CD4-positive, alpha-beta T cell treated with Interleukin-15 for 1 hour (primary cell): ENCODE data around the gene NOXRED1.
"Not testable (repeated sequence)": the region's sequence is repeated elsewhere in the genome, so short reads cannot be mapped to it uniquely, and the experiment has no call there.

Source experiments
- DNase-seq: peaks from one replicate; pipeline ENCODE4 v3.0.0-alpha.2; 2020

The NOXRED1 gene, protein sequence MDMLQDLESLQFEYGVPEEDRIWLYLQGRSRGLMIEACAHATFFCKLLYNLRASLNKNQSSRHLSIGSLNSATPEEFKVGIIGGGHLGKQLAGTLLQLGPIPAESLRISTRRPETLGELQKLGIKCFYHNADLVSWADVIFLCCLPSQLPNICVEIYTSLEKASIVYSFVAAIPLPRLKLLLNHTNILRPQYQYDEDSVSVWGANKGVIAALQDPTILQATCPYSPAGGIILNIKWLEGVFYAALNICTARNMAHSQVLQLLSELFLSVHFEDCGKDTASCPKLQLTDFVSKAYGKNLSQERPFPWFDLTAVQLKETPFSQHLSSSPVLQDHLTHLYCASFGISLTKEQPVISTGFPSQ

DNA sequence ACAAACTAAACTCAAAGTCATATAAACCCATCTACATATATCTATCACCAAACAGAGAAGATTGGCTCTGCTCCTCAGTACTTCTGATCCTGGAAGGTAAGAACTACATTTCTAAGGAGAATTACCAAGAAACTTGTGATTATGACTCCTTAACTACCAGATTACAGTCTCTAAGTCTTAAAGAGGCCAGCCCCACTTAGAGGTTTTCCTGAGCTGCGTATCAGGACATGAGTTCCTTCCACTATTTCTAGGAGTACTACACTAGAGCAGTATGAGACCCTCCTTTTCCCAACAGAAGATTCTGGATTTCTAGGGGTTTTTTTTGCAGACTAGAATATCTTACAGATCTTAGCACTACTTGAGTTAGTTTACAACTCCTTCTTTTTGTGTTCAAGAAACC lies at the start of gene NOXRED1:
Gene NOXRED1, minus strand, starts transcription at position 101 of the 400 bp plus-strand sequence. CDS start 634 bp downstream, outside the sequence.
- no peak for DNase-seq

DNA sequence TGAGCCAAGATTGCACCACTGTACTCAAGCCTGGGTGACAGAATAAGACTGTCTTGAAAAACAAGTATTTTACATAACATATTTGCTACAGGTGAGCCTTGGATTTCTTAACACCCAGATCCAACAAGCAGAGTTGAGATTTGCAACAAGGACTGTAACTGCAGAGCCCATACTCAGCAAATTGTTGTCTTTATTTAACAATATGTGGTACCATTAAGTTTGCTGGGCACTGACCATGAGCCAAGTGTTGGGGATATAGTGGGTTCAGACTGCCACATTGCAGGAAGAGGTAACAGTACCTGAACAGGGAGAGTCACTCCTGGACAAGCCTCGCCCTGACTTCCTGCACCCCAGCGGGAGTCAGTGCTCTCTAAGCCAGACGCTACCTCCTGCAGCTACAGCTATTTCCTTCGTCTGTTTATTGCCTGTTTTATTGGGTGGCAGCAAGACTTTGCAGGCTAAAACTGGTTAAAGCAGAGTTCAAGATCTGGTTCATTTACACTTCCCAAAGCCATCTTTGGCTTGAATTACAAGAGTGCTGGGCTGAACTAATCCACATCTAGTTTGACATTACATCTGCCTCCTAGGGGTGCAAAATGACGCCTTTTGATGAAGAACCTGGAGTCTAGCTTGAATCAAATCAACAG lies 47.0 kb upstream of the NOXRED1 start:
- no peak for DNase-seq

DNA sequence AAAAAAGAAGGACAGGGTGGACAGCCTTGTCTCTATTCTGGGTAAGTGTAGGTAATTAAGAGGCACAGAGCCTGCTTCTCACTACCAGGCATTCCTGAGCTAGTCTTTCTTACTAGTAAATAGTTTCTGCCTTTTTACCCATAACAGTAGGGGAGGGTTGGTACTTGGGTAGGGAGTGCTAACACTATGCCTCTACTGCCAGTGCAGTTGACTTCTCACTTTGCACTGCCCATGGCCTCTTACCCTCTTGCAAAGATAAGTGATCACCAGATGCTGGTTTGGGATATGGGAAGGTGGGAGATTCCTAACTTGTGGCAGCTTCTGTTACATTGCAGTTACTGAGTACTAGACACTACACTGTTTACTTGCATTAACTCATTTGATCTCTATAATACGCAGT lies 46.2 kb upstream of the NOXRED1 start:
- no peak for DNase-seq

DNA sequence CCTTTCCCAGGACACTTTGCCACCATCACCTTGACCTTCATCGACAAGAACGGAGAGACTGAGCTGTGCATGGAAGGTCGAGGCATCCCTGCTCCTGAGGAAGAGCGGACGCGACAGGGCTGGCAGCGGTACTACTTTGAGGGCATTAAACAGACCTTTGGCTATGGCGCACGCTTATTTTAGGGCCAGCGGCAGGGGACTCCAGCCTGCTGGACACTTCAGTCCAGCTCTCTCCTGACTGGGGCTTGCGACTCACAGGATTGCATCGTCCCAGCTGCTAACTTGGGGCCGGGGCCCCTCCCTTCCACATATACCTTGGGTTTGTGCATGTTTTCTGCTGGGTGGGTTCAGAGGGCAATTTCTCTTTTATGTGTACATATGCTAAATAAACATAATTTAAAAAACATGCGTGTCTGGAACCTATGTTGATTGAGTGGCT lies 45.8 kb upstream of the NOXRED1 start:
- DNase-seq, result no peak

DNA sequence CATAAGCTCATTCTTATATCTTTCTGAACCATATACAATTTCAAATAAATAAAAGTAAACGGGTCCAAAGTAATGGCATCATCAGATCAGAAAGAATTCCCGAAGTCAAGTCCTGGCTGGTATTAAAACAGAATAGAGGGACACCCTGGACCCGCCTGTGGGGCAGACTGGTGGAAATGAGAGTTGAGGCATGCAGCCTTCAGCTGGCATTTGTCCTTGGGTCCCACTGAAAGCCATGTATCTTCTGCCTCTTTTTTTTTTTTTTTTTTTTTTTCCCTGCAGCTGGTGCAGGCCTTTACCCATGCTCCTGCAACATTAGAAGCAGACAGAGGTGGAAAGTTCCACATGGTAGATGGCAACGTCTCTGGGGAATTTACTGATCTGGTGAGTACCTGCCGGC lies 44.5 kb upstream of the NOXRED1 start:
- DNase-seq, result no peak

DNA sequence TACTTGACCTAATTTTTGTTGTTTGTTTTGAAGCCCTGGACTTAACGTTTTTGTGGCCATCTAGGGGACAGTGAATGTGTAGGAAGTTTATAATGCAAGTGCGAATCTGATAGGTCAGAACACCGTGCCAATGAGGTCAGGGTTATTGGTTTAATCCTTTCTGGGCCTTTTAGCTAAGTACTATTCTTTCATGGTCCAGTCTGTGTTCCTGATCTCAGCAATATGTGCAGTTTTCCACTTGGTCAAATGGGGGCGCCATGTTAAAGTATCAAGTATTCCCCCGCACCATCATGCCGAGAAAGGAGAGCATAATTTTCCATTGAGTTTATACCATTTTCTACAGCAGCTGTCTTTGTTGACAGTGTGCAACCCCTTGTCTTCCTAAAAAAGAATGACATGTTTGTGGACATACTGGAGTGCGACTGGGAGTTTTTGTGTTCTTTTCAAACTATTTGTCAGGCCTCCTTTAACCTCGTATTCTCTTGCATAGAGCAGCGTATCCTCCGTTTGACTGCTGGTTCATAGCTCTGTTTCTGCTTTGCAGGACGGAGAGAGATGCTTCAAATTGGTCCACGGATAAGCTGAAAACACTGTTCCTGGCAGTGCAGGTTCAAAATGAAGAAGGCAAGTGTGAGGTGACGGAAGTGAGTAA lies 35.9 kb upstream of the NOXRED1 start:
- peak; percentile 35 for DNase-seq

DNA sequence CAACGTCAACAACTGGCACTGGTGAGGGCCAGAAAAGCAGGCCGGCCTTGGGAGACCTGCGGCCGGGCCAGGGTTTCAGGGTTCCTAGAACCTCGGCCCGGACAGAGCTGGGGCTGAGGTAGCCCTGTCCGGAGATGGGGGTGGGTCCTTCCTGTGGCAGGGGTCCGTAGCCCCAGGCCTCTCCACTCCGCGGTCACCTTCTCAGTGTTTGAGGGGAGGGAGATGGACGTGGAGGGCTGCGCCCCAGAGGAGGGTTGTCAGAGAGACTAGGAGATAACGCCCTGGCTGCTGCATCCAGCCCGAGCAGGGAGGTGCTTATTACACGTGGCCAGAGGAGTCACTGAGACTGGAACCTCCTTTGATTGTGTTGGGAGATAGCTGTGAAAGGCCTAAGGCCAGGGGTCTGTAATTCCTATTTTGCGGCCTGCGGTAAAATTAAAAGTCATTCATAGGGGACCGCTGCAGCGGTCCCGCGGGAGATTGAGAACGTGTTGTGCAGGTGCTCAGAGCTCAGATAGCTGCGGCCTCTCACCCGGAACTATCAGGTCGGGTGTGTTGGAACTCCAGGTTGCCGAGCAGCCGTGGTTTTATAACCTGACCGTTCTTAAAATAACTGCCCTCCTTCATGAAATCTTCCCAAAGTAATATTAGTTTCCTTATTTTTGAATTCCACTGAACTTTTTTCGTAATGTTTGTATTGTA lies 35.1 kb upstream of the NOXRED1 start:
- DNase-seq, result peak; percentile 21

DNA sequence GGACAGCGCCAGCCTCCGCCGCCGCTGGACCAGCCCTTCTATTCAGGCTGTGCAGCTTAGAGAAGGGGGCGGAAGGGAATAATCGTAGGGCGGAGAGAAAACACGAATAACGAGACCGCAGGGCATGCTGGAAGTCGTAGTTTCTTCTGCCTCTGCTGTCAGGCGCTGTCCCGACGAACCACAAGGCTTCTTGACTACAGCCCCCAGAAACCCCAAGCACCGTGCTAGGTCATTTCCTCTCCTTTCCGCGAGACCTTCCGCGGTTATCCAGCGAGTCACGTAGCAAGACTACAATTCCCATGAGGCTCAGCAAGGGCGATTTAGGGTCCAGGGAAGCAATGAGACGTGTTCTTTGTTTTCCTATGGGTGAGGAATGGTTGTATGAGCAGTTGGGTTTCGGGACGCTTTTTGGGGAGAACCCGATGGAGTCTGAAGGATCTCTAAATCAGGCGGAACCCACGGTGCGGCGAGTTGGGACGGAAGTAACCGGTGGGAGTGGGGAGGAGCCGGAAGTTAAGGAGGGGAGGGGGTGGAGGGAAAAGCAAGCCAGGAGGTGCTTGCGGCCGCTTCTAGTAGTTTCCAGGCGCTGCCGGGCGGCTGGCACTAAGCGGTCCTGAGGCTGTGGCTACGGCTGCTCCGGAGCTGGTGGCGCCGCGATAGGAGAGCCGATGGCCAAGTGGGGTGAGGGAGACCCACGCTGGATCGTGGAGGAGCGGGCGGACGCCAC lies 34.4 kb upstream of the NOXRED1 start, which contains the start of the genes AHSA1 and VIPAS39:
Gene AHSA1, plus strand, starts transcription at position 572 of the 727 bp plus-strand sequence. Its CDS starts 97 bp downstream, at position 669.
Gene VIPAS39, minus strand, starts transcription at position 80 of the 727 bp plus-strand sequence. CDS start 3,499 bp downstream, outside the sequence.
- peak; percentile 96 for DNase-seq

DNA sequence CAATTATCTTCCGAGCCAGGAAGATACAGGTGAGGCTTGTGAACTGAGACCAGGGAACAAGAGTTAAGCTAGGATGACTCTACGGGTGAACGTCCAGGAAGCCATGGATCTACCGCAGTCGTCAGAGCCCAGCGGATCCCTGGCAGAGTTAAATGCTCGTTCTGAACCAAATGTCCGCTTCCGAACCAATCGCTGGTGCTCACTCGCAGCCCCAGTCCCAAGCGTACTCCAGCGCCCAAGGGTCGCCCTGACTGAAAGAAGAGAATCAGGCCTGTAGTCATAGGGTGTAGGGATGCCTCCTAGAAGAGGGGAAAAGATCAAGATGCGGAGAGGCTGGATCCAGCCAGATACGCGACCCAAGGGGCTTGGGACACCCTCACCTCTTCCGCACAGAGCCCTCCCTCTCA lies 33.8 kb upstream of the NOXRED1 start:
- no peak for DNase-seq

DNA sequence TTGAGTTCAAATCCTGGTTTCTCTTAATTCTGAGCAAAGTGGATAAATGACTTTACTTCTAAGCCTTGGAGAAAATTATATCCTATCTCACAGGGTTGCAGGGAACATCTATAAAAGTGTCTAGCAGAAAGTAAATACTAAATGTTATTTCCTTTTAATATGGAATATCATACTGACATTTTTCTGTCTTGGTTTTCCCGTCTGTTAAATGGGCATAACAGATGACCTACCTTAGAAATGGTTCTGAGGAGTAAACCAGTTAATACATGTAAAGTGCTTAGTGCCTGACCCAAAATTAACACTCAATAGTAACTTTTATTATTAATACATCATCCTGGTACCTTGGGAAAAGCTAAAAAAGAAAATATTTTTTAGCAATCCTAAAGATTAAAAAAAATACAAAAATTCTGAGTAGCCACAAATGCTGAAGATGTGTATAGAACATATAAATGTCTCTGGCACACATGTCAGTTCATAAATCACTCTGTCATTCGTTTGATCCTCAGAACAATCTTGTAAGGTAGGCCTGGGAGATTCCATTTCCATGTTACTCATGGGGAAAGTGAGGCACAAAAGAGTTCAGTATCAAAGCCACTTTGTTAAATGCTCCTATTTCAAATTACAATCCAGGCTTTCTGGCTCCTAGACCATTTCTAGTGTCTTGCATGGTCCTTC lies 32.8 kb upstream of the NOXRED1 start:
- DNase-seq, result no peak

DNA sequence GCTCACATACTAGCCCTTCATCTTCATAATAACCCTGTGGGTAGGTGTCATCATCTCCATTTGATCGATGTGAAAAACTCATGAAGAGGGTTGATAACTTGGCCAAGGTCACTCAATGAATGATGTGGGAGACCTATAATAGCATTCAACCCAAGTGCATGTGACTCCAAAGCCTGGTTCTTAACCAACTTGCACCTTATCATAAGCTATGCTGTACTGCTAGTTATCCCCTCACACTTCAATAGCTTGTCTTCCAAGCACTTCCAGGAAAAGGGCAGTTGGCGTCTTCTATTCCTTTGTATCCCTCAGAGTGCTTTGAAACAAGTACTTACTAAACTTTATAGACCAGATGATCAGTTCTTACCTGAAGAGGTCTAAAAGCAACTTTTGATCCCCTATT lies 18.9 kb upstream of the NOXRED1 start:
- DNase-seq, result no peak

DNA sequence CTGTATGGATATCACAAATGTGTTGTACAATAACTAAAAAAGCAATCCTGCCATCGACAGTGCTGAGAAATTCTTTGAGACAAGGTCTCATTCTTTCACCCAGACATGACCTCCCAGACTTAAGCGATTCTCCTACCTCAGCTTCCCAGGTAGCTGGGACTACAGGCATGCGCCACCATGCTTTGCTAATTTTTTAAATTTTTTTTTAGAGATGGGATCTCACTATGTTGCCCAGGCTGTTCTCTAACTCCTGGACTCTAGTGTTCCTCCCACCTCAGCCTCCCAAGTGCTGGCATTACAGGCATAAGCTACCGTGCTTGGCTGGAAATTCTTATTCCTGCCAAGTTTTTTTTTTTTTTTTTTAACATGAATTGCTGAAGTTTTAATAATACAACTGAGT lies 16.5 kb upstream of the NOXRED1 start:
- no peak for DNase-seq

DNA sequence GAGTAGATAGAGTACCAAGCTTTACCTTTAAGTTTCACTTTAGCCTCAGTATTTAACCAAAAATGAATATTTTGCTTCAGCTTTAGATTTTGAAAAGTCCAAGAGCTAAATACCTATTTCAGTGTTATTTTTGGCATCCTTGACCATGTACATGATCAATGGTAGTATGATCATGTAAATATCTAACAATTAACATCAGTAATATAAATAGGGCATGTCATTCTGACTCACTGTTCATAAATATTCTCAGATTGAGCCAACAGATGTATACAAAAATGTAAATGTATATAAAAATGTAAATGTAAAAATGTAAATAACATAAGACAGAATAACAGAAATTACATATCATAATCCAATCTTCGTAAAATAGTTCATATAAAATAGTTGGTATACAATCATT lies 15.3 kb upstream of the NOXRED1 start:
- DNase-seq, result no peak

DNA sequence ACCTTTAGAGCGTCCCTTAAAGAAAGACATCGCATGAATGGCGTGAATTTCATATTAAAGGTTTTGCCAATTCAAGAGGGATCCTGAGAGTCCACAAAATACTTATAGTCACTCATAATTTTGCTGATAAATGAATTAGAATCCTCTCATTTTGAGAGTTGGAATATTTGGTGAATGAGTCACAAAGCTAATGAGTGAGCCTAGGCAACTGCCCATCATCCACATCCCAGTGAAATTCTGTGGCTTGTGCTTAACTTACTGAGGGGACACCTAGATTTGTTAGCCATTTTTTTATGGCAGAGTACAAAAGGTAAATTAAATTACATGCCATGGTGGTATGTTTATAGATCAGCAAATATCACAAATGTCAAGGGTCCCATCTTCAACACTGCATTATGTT lies 12.7 kb upstream of the NOXRED1 start:
- no peak for DNase-seq

DNA sequence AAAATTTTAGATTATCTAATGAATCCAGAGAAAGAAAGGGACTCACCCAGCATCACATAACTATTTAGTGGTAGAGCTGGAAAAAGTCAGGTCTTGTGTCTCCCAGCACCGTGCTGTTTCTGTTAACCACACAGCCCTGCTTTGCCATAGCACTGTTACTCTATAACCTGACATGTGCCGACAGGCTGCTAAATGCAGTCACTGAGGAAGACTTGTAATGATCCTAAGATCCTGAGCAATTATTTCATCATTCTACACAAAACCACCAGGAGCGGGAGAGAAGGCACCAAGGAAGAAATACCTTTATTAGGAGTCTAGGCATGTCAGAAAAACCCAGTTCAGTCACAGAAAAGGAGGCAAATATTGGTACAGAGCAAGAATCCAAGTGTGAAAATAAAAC lies 3.1 kb upstream of the NOXRED1 start:
- DNase-seq, result no peak

DNA sequence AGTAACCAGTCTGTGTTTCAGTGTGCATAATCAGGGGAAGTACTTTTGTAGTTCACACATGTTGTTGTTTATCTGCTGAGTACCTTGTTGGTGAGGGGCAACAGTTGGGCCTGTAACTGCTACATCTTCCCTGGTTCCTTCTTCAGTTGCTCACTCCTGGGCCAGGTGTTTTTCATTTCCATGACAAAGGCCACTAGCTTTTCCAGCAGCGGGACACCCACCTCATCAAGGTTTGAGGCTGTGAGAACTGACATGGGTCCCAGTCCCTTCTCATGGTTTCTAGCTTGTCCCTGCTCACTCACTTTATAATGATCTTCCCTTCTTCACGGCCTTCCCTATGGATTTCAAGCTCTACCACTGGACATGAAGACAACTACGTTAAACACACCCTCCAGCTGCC lies 1.5 kb upstream of the NOXRED1 start:
- DNase-seq, result no peak

DNA sequence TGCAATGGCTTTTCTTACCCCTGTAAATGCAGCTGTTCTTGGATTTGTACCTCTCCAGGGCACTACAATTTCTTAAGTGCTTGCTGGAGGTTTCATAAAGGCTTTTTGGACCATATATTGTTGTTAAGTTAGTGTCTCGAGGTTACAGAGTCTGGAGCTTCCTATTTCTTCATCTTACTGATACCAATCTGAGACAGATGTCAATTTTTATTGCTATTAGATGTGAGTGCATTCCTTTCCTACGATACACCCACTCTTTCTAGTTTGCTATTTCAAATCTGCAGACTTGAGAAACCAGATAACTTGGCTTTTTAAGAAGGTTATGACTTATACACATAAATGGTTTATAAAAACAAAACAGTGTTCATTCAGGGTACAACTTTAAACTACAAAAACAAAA lies 2.1 kb downstream of the NOXRED1 start:
- no peak for DNase-seq

DNA sequence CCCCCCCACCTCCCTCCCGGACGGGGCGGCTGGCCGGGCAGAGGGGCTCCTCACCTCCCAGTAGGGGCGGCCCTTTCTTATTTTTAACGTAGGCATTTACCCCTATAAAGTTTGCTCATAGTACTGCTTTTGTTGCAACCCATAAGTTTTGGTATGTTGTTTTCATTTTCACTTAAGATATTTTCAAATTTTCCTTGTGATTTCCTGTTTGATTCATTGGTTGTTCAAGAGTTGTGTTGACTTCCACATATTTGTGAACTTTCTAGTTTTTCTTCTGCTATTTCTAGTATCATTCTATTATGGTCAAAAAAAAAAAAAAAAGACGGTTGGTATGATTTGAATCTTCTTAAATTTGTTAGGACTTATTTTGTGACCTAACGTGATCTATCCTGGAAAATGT lies 6.5 kb downstream of the NOXRED1 start:
- DNase-seq, result no peak

DNA sequence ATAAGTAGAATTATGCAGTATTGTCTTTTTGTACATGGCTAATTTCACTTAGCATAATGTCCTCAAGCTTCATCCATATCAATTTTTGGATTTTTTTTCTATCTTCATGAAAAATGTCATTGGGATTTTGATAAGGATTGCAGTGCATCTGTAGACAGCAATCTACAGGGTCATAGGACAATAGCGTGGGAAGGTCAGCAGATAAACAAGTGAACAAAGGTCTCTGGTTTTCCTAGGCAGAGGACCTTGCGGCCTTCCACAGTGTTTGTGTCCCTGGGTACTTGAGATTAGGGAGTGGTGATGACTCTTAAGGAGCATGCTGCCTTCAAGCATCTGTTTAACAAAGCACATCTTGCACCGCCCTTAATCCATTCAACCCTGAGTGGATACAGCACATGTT lies 7.2 kb downstream of the NOXRED1 start:
- not testable (repeated sequence) for DNase-seq

DNA sequence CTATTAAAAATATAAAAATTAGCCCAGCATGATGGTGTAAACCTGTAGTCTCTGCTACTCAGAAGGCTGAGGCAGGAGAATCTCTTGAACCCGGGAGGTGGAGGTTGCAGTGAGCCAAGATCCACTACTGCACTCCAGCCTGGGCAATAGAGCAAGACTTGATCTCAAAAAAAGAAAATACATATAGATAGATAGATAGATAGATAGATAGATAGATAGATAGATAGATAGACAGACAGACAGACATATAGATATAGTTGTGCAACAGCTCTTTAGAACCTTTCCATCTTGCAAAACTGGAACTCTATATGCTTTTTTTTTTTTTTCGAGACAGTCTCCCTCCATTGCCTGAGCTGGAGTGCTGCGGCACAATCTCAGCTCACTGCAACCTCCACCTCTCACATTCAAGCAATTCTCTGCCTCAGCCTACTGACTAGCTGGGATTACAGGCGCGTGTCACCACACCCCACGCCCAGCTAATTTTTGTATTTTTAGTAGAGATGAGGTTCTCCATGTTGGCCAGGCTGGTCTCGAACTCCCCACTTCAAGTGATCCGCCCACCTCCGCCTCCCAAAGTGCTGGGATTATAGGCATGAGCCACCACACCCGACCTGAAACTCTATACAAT lies 7.8 kb downstream of the NOXRED1 start:
- DNase-seq, result not testable (repeated sequence)

DNA sequence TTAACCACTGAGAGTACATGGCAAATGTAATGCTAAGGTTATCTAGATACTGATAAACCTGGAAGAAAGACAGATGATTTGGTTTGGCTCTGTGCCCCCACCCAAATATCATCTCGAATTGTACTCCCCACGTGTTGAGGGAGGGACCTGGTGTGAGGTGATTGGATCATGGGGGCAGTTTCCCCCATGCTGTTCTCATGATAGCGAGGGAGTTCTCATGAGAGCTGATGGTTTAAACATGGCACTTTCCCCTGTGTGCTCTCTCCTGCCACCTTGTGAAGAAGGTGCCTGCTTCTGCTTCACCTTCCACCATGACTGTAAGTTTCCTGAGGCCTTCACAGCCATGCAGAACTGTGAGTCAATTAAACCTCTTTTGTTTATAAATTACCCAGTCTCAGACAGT lies 14.2 kb downstream of the NOXRED1 start:
- DNase-seq, result no peak
